Trophoblast cell (in vitro differentiated cells and primary cell): ENCODE results near the gene DDX20.

ENCODE experiments used
- DNase-seq, 2 donors: peaks; one replicate each; pipeline ENCODE4 v3.0.0-alpha.2; 2016
- H2AFZ ChIP-seq: 2 replicates; pipeline ENCODE4 v1.6.1; 2013; ENCODE audit warnings: low read length, moderate library complexity, mild to moderate bottlenecking; ENCODE audit not compliant: insufficient read depth, poor library complexity
- H2AK5ac ChIP-seq: 2 replicates; pipeline ENCODE4 v1.6.1; 2013; ENCODE audit warnings: mild to moderate bottlenecking, low read length
- H2BK120ac ChIP-seq: 2 replicates; pipeline ENCODE4 v1.6.1; 2013; ENCODE audit warnings: low read length, mild to moderate bottlenecking, moderate library complexity; ENCODE audit not compliant: insufficient read depth, poor library complexity
- H2BK12ac ChIP-seq: 2 replicates; pipeline ENCODE4 v1.6.1; 2013; ENCODE audit warnings: mild to moderate bottlenecking, low read length, moderate library complexity
- H2BK5ac ChIP-seq: 2 replicates; pipeline ENCODE4 v1.6.1; 2013; ENCODE audit warnings: low read length, low read depth, moderate library complexity, mild to moderate bottlenecking; ENCODE audit not compliant: poor library complexity
- H3K14ac ChIP-seq: 2 replicates; pipeline ENCODE4 v1.6.1; 2013; ENCODE audit warnings: mild to moderate bottlenecking, low read length
- H3K18ac ChIP-seq: 2 replicates; pipeline ENCODE4 v1.6.1; 2013; ENCODE audit warnings: mild to moderate bottlenecking, low read length
- H3K23ac ChIP-seq: 2 replicates; pipeline ENCODE4 v1.6.1; 2013; ENCODE audit warnings: low read length
- H3K27ac ChIP-seq: 2 replicates; pipeline ENCODE4 v1.5.1; 2013; ENCODE audit warnings: low read depth, mild to moderate bottlenecking, inconsistent platforms, low read length, moderate library complexity
- H3K27me3 ChIP-seq: 2 replicates; pipeline ENCODE4 v1.6.1; 2013; ENCODE audit warnings: inconsistent platforms, mild to moderate bottlenecking, low read length, moderate library complexity; ENCODE audit not compliant: insufficient read depth
- H3K36me3 ChIP-seq, 2 experiments: 1 replicate in 1 of 2; 2 replicates in 1 of 2; pipeline ENCODE4 v1.6.1; 2013; ENCODE audit warnings: low read length in 2 of 2, mild to moderate bottlenecking in 2 of 2, moderate library complexity in 1 of 2; ENCODE audit not compliant: insufficient read depth in 2 of 2, control insufficient read depth in 1 of 2
- H3K4ac ChIP-seq: 2 replicates; pipeline ENCODE4 v1.6.1; 2013; ENCODE audit warnings: low read depth, mild to moderate bottlenecking, low read length, moderate library complexity
- H3K4me1 ChIP-seq, 2 experiments: 1 replicate in 1 of 2; 2 replicates in 1 of 2; pipeline ENCODE4 v1.6.1; 2013; ENCODE audit warnings: low read length in 2 of 2, mild to moderate bottlenecking in 2 of 2, moderate library complexity in 1 of 2; ENCODE audit not compliant: insufficient read depth in 2 of 2, control insufficient read depth in 1 of 2
- H3K4me2 ChIP-seq: 2 replicates; pipeline ENCODE4 v1.6.1; 2013; ENCODE audit warnings: inconsistent platforms, mild to moderate bottlenecking, low read length, moderate library complexity
- H3K4me3 ChIP-seq: 2 replicates; pipeline ENCODE4 v1.5.1; 2013; ENCODE audit warnings: mild to moderate bottlenecking, low read depth, low read length, inconsistent platforms
- H3K79me1 ChIP-seq: one replicate; pipeline ENCODE4 v1.6.1; 2013; ENCODE audit warnings: low read length
- H3K79me2 ChIP-seq: 2 replicates; pipeline ENCODE4 v1.6.1; 2013; ENCODE audit warnings: low read length, mild to moderate bottlenecking; ENCODE audit not compliant: control insufficient read depth, insufficient read depth, poor library complexity
- H3K9ac ChIP-seq: 2 replicates; pipeline ENCODE4 v1.6.1; 2013; ENCODE audit warnings: mild to moderate bottlenecking, low read length
- H3K9me3 ChIP-seq: 2 replicates; pipeline ENCODE4 v1.6.1; 2013; ENCODE audit warnings: low read depth, mild to moderate bottlenecking, control low read depth, inconsistent platforms, low read length; ENCODE audit not compliant: insufficient read depth
- H4K12ac ChIP-seq: 2 replicates; pipeline ENCODE4 v1.6.1; 2013; ENCODE audit warnings: low read depth, mild to moderate bottlenecking, low read length, moderate library complexity
- H4K8ac ChIP-seq: 2 replicates; pipeline ENCODE4 v1.6.1; 2013; ENCODE audit warnings: low read depth, mild to moderate bottlenecking, low read length, moderate library complexity
- H4K91ac ChIP-seq: one replicate; pipeline ENCODE4 v1.6.1; 2013; ENCODE audit warnings: low read depth, mild to moderate bottlenecking, low read length, moderate library complexity
- WGBS: extraction: QIAGEN DNeasy Blood & Tissue Kit; methylation state at CpG from one replicate; pipeline ENCODE4 v1.1.7; 2013; ENCODE audit warnings: missing lambda C conversion rate; ENCODE audit not compliant: insufficient read length, insufficient coverage; ENCODE audit errors: extremely low coverage; 5-methylcytosine and 5-hydroxymethylcytosine counted together

The DDX20 gene

DNA sequence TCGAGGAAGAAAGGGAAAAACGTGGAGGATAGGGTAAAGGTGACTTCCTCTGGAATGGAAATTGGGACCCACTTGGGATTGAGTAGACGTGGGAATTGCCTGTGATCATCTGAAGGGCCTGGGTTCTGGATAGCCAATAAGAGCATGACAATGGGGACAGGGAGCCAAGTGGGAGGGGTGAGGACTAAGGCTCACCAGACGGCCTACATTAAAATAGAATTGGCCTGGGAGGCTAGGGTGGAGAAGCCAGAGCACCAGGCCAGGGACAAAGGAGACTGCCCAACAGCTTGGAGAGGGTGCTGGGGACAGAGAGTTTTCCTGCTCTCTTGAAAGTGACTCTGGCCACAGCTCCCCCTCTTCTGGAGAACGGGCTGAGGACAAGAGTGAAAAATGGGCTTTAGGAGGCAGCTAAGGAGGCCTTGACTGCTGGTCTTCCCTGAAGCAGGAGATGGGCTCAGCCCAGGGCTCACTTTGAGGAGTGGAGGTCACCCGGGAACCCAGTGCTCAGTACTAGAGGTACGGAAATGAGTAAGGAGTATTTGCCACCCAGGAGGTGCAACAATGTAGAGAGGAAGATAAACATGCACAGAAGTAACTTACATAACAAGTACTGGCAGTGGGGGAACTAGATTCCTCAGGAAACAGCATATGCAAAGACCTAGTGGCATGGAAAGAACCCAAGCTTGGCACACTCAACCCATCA, 35.3 kb upstream of the DDX20 start:
- H4K12ac ChIP-seq = no peak overlapping the region
- no peaks in the 10 kb centered on the region for H3K4me1 ChIP-seq
- no peak overlapping the region for H3K14ac ChIP-seq
- H4K8ac ChIP-seq = no peak overlapping the region
- peaks cover 0 to 2% of the 10 kb centered on the region in 2 experiments for H3K36me3 ChIP-seq
- WGBS = no CpG with 5 or more reads among the region's 7 CpGs
- no peak overlapping the region for H3K18ac ChIP-seq
- no peak overlapping the region for H3K4me2 ChIP-seq
- no peaks in the 10 kb centered on the region for H3K27me3 ChIP-seq
- no peak overlapping the region for H2AK5ac ChIP-seq
- no peaks in the 10 kb centered on the region for H3K79me1 ChIP-seq
- H3K4me3 ChIP-seq = no peak overlapping the region
- no peak overlapping the region for H3K9ac ChIP-seq
- H2BK120ac ChIP-seq = no peak overlapping the region
- H4K91ac ChIP-seq = no peak overlapping the region
- no peak overlapping the region for H3K23ac ChIP-seq
- H3K4ac ChIP-seq = no peak overlapping the region
- no peak overlapping the region for H2BK12ac ChIP-seq
- no peaks in the 10 kb centered on the region for H3K79me2 ChIP-seq
- DNase-seq = no peak
- no peak overlapping the region for H2AFZ ChIP-seq
- no peak overlapping the region for H2BK5ac ChIP-seq
- no peaks in the 10 kb centered on the region for H3K9me3 ChIP-seq
- H3K27ac ChIP-seq = no peak overlapping the region

GRCh38 chr1:111720977-111721786, 34.5 kb upstream of the DDX20 start:
- no peaks in the 10 kb centered on the region for H3K9me3 ChIP-seq
- H3K4me2 ChIP-seq = no peak overlapping the region
- no peak overlapping the region for H3K14ac ChIP-seq
- no peak overlapping the region for H3K4me3 ChIP-seq
- no peak overlapping the region for H3K23ac ChIP-seq
- H2AFZ ChIP-seq = no peak overlapping the region
- no peaks in the 10 kb centered on the region for H3K27me3 ChIP-seq
- no peaks in the 10 kb centered on the region for H3K79me1 ChIP-seq
- H4K12ac ChIP-seq = no peak overlapping the region
- no peak overlapping the region for H4K8ac ChIP-seq
- WGBS = no CpG with 5 or more reads among the region's 10 CpGs
- H3K9ac ChIP-seq = no peak overlapping the region
- H3K79me2 ChIP-seq = no peaks in the 10 kb centered on the region
- DNase-seq = no peak
- no peak overlapping the region for H4K91ac ChIP-seq
- no peak overlapping the region for H3K18ac ChIP-seq
- no peak overlapping the region for H2BK5ac ChIP-seq
- H3K4ac ChIP-seq = no peak overlapping the region
- H2BK120ac ChIP-seq = no peak overlapping the region
- no peak overlapping the region for H2BK12ac ChIP-seq
- H3K27ac ChIP-seq = no peak overlapping the region
- peaks cover 0 to 2% of the 10 kb centered on the region in 2 experiments for H3K36me3 ChIP-seq
- H3K4me1 ChIP-seq = no peaks in the 10 kb centered on the region
- no peak overlapping the region for H2AK5ac ChIP-seq

DNA sequence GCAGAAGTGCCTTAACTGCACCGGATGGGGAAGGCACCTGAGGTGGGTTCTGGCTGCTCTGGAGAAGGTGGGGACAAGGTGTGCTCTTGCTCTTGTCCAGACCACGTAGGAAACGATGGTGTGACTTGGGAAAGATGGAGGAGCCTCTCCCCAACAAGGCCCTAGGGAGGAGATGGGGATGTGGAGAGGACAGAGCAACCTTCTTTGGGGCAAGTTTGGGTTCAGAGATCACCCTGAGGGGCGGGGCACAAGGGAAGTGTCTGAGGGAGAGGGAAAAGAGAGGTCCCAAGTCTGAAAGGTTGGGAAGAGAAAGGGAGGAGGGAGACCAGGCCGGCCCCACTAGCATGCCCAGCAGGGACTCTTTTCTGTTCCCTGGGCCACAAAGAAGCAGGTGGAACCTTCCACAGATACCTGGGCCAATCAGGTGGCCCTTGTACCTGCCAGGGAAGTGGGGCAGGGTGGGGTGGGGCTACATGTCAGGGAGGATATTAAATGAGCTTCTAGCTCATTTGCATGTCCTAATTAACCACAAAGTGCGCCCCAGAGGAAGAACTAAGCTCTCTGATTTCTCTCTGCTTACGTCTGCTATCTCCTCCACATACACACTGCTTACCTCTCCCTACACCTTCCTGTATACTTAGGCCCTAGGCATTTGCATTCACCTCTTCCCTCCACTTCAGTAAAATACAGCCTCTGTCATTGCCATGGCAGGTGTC, 32.5 kb upstream of the DDX20 start:
- H3K27ac ChIP-seq = no peak overlapping the region
- H3K4ac ChIP-seq = no peak overlapping the region
- no peaks in the 10 kb centered on the region for H3K79me2 ChIP-seq
- H3K4me2 ChIP-seq = no peak overlapping the region
- H3K79me1 ChIP-seq = no peaks in the 10 kb centered on the region
- no peak overlapping the region for H2BK12ac ChIP-seq
- no peak overlapping the region for H2AK5ac ChIP-seq
- no peak overlapping the region for H3K23ac ChIP-seq
- no CpG with 5 or more reads among the region's 7 CpGs for WGBS
- H3K4me1 ChIP-seq = no peaks in the 10 kb centered on the region
- no peak overlapping the region for H2BK5ac ChIP-seq
- H4K12ac ChIP-seq = no peak overlapping the region
- H4K8ac ChIP-seq = no peak overlapping the region
- no peak overlapping the region for H3K18ac ChIP-seq
- peaks cover 0 to 3% of the 10 kb centered on the region in 2 experiments for H3K36me3 ChIP-seq
- H3K4me3 ChIP-seq = no peak overlapping the region
- H3K14ac ChIP-seq = no peak overlapping the region
- no peak overlapping the region for H3K9ac ChIP-seq
- no peak overlapping the region for H2BK120ac ChIP-seq
- H4K91ac ChIP-seq = no peak overlapping the region
- no peak for DNase-seq
- H3K9me3 ChIP-seq = no peaks in the 10 kb centered on the region
- H2AFZ ChIP-seq = no peak overlapping the region
- H3K27me3 ChIP-seq = no peaks in the 10 kb centered on the region

DNA sequence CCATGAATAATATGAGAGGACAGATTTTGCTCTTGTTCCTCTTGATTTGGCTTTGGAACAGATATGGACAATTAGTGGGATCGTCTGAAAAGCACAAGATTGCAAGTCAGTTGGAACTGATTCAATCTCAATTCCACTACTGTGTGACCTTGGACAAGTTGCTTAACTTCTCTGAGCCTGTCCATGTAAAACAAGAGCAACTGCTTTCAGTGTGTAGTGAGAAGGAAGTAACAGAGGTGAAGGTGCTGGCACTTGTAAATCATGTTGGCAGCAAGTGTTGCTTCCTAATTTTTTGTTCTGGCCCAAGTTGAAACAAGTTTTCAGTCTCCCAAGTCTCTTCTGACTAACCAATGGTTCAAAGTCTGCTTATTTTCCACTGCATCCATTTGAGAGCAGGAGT, 31.8 kb upstream of the DDX20 start:
- H4K8ac ChIP-seq = no peak overlapping the region
- DNase-seq = no peak
- H2AFZ ChIP-seq = no peak overlapping the region
- no peak overlapping the region for H3K4ac ChIP-seq
- no peak overlapping the region for H3K9ac ChIP-seq
- H3K14ac ChIP-seq = no peak overlapping the region
- no peak overlapping the region for H3K4me2 ChIP-seq
- H2BK5ac ChIP-seq = no peak overlapping the region
- no CpG with 5 or more reads among the region's 1 CpG for WGBS
- no peaks in the 10 kb centered on the region for H3K79me2 ChIP-seq
- no peak overlapping the region for H4K12ac ChIP-seq
- H3K9me3 ChIP-seq = no peaks in the 10 kb centered on the region
- H3K79me1 ChIP-seq = no peaks in the 10 kb centered on the region
- no peak overlapping the region for H4K91ac ChIP-seq
- no peak overlapping the region for H3K27ac ChIP-seq
- no peaks in the 10 kb centered on the region for H3K4me1 ChIP-seq
- H3K18ac ChIP-seq = no peak overlapping the region
- no peak overlapping the region for H3K4me3 ChIP-seq
- H2AK5ac ChIP-seq = no peak overlapping the region
- no peaks in the 10 kb centered on the region for H3K27me3 ChIP-seq
- no peak overlapping the region for H2BK120ac ChIP-seq
- peaks cover 0 to 3% of the 10 kb centered on the region in 2 experiments for H3K36me3 ChIP-seq
- H2BK12ac ChIP-seq = no peak overlapping the region
- no peak overlapping the region for H3K23ac ChIP-seq
